Left kidney (tissue), 2 donors: Measurements from ENCODE around the gene PHLPP1. TPM values are rescaled to one million over a fixed set of nuclear protein-coding genes. Genes with fewer than 3 reads are reported as not detected.

Source experiments
- DNase-seq: peaks from one replicate; pipeline ENCODE4 v3.0.0-alpha.2; 2013
- polyA plus RNA-seq: library from polyadenylated mRNA; unstranded; fragments of 120-200 nt; gene quantifications from one replicate; pipeline ENCODE4 v1.2.1, GENCODE V29; 2013; ENCODE audit not compliant: insufficient read length

The PHLPP1 gene
- polyA plus RNA-seq, 1 donor: 17.9 TPM

- no peak for DNase-seq
Observed at GRCh38 chr18:62939926-62940325, 224.6 kb downstream of the PHLPP1 start.

- DNase-seq: no peak
Observed at GRCh38 chr18:62942578-62942977, 227.2 kb downstream of the PHLPP1 start.

GRCh38 chr18:62944454-62944853 lies 229.1 kb downstream of the PHLPP1 start:
- DNase-seq: peak; percentile 18

- no peak for DNase-seq
Observed at GRCh38 chr18:62948788-62949187, 233.4 kb downstream of the PHLPP1 start.

GRCh38 chr18:62950246-62950645 lies 234.9 kb downstream of the PHLPP1 start:
- DNase-seq: no peak

GRCh38 chr18:62952807-62953206 lies 237.5 kb downstream of the PHLPP1 start:
- DNase-seq: no peak

- DNase-seq: no peak
Observed at GRCh38 chr18:62953663-62954062, 238.3 kb downstream of the PHLPP1 start.

GRCh38 chr18:62954366-62954765 lies 239.0 kb downstream of the PHLPP1 start:
- no peak for DNase-seq

GRCh38 chr18:62957885-62958472 lies 242.6 kb downstream of the PHLPP1 start:
- DNase-seq: no peak

- no peak for DNase-seq
Observed at GRCh38 chr18:62959481-62959880, 244.1 kb downstream of the PHLPP1 start.

GRCh38 chr18:62963507-62963906 lies 248.2 kb downstream of the PHLPP1 start:
- no peak for DNase-seq

- DNase-seq: no peak
Observed at GRCh38 chr18:62964432-62964831, 249.1 kb downstream of the PHLPP1 start.

GRCh38 chr18:62967089-62967488 lies 251.7 kb downstream of the PHLPP1 start:
- no peak for DNase-seq

- DNase-seq: no peak
Observed at GRCh38 chr18:62973689-62974088, 258.3 kb downstream of the PHLPP1 start.

- DNase-seq: no peak
Observed at GRCh38 chr18:62974388-62974787, 259.0 kb downstream of the PHLPP1 start.

- no peak for DNase-seq
Observed at GRCh38 chr18:62974928-62975675, 259.8 kb downstream of the PHLPP1 start.

- DNase-seq: no peak
Observed at GRCh38 chr18:62975785-62976184, 260.4 kb downstream of the PHLPP1 start.

GRCh38 chr18:62976227-62976626 lies 260.9 kb downstream of the PHLPP1 start:
- DNase-seq: no peak

- DNase-seq: no peak
Observed at GRCh38 chr18:62977512-62977911, 262.2 kb downstream of the PHLPP1 start.

GRCh38 chr18:62978251-62979049 lies 263.1 kb downstream of the PHLPP1 start:
- DNase-seq: no peak

GRCh38 chr18:62979176-62979575 lies 263.8 kb downstream of the PHLPP1 start:
- no peak for DNase-seq

- no peak for DNase-seq
Observed at GRCh38 chr18:62979900-62980299, 264.6 kb downstream of the PHLPP1 start.

GRCh38 chr18:62981566-62981965 lies 266.2 kb downstream of the PHLPP1 start:
- no peak for DNase-seq
